Measurements from ENCODE around the gene FSCB. TPM values are rescaled to one million over a fixed set of nuclear protein-coding genes. Genes with fewer than 3 reads are reported as not detected.
"Not testable (repeated sequence)": the region's sequence is repeated elsewhere in the genome, so short reads cannot be mapped to it uniquely, and the experiment has no call there.

FSCB gene, protein sequence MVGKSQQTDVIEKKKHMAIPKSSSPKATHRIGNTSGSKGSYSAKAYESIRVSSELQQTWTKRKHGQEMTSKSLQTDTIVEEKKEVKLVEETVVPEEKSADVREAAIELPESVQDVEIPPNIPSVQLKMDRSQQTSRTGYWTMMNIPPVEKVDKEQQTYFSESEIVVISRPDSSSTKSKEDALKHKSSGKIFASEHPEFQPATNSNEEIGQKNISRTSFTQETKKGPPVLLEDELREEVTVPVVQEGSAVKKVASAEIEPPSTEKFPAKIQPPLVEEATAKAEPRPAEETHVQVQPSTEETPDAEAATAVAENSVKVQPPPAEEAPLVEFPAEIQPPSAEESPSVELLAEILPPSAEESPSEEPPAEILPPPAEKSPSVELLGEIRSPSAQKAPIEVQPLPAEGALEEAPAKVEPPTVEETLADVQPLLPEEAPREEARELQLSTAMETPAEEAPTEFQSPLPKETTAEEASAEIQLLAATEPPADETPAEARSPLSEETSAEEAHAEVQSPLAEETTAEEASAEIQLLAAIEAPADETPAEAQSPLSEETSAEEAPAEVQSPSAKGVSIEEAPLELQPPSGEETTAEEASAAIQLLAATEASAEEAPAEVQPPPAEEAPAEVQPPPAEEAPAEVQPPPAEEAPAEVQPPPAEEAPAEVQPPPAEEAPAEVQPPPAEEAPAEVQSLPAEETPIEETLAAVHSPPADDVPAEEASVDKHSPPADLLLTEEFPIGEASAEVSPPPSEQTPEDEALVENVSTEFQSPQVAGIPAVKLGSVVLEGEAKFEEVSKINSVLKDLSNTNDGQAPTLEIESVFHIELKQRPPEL
- not detected for total RNA-seq
- long read RNA-seq, result 0 reads

DNA sequence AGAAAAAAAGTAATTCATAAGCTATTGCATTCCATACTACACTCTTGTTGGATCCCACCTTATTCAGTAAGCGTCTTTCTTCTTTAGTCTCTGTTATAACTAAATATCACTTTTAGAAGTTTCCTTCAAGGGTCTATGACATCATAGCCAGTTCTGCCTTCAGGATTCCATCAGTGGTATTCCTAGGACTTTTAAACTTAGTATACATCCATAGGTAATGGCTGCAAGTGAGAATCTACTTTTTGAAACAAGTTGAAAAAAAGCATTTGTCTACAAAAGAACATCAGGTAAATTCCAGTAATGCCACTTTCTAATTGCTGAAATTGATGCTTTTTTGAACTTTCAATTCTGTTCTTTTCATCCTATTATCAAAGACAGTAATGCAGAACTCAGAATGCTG lies at the start of gene FSCB:
FSCB (minus strand) TSS at position 101 of the 400 bp plus-strand sequence. CDS start 296 bp downstream, outside the sequence.
- ATAC-seq (no peak), DNase-seq (no peak)
- intact Hi-C loops (cut with DNase I, micrococcal nuclease), result no loop called here

DNA sequence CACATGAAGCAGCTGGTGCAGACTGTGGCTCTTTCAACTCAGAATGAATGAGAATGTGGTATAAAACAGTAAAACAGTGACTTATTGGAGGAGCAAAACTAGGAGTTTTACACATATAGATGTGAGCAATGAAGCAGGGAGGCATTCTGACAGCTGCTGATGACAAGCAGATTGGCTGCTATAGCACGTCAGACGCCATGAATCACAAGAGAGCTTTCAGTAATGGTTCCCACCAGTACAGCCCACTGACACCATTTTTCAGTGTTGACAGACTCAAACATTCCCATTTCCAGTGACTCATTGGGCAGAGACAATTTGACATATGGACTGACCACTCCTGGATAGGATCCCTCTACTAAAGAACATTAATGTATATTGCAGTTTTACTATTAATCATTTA lies 24.6 kb upstream of the FSCB start:
- no peak for DNase-seq
- no peak for ATAC-seq

DNA sequence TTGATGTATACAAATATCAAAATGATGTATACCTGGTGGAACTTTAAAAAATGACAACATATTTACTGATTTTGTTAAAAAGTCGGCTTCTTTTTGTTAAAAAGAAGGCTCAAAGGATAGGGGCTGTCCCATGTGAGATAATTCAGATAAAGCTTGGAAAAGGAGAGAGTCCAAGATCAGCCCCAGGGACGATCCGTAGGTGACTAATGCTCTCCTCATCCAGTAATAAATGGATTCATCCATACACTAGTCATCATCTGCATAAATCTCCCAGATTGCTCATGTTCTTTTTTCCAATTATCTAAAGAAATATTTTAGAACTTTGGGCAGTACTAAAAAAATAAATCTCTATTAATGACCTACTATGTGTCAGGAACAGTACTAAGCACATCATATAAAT lies 23.4 kb upstream of the FSCB start:
- ATAC-seq (no peak), DNase-seq (no peak)
- intact Hi-C loops (cut with DNase I, micrococcal nuclease), result no loop called here

More for the DNA sequence above, 24.6 kb upstream of the FSCB start:
- intact Hi-C loops (cut with DNase I, micrococcal nuclease), result no loop called here

GRCh38 chr14:44529026-44529425 lies 21.9 kb upstream of the FSCB start:
- ATAC-seq (no peak), DNase-seq (no peak)
- intact Hi-C loops (cut with DNase I, micrococcal nuclease), result no loop called here

GRCh38 chr14:44528180-44528579 lies 21.1 kb upstream of the FSCB start:
- intact Hi-C loops (cut with DNase I, micrococcal nuclease), result no loop called here
- ATAC-seq (no peak), DNase-seq (no peak)

GRCh38 chr14:44525237-44525636 lies 18.2 kb upstream of the FSCB start:
- intact Hi-C loops (cut with DNase I, micrococcal nuclease), result no loop called here
- no peak for ATAC-seq
- DNase-seq, result no peak

DNA sequence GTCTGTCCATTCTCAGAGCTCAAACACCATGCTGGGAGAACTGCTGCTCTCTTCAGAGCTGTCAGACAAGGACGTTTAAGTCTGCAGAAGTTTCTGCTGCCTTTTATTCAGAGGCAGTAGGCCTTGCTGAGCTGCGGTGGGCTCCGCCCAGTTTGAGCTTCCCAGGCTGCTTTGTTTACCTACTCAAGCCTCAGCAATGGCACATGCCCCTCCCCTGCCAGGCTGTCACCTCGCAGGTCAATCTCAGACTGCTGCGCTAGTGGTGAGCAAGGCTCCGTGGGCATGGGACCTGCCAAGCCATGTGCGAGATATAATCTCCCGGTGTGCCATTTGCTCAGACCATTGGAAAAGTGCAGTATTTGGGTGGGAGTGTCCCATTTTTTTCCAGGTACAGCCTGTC lies 8.6 kb upstream of the FSCB start:
- intact Hi-C loops (cut with DNase I, micrococcal nuclease); ATAC-seq: not testable (repeated sequence)
- DNase-seq, result peak in 1 of 2 donors; percentile 4

DNA sequence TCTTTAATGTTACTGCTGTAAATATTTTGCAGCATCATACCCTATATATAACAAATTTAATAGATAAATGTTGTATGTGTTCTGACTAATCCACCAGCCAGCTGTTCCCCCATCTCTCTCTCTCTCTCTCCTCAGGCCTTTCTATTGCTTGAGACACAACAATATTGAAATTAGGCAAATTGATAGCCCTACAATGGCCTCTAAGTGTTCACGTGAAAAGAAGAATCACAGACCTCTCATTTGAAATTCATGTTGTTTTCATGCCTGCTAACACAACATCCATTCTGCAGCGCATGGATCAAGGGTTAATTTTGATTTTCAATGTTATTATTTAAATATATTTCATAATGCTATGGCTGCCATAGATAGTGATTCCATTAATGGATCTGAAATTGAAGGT lies 1.8 kb upstream of the FSCB start:
- DNase-seq, result no peak
- intact Hi-C loops (cut with DNase I, micrococcal nuclease), result no loop called here
- ATAC-seq, result no peak

GRCh38 chr14:44505588-44505987 lies 1.5 kb downstream of the FSCB start:
- DNase-seq (peak in 1 of 2 donors; percentile 11), ATAC-seq (no peak)
- intact Hi-C loops (cut with DNase I, micrococcal nuclease), result no loop called here

DNA sequence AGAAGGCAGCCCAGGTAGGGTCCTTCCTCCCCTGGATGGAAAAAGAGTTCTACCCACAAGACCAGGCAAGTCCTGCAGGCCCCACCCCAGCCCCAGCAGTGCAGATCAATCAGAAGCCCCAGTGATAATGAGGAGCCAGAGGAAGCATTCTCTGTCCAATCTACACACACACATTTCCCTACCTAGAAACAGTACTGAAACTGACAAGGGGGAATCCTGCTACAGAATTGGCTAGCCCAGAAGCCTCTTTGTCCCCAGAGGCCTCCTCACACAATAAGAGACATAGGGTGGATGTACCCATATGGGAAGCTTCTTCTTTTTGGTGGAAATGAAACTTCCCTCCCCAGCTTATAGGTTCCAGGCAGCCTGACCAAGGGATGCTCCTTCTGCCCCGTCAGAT lies 9.9 kb downstream of the FSCB start:
- intact Hi-C loops (cut with DNase I, micrococcal nuclease), result no loop called here
- ATAC-seq, result no peak

DNA sequence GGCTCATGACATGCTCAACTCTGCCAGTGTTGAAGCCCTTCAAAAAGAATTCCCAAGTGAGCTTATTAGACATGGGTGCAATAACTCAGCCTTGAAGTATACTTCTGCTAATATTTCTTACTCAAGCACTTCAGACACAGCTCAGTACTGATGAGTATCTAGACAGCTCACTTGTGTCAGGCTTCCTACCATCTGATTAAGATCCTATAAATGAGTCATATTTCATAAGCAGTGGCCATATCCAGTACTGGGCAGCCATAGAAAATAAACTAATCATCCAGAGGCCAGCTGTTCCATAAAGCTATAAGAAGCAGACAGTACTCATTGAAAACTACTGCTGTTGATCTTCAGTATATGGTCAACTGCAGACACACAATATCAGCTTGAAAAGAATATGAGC lies 12.9 kb downstream of the FSCB start:
- no peak for ATAC-seq
- intact Hi-C loops (cut with DNase I, micrococcal nuclease), result no loop called here
- no peak for DNase-seq

More for the DNA sequence above, 9.9 kb downstream of the FSCB start:
- no peak for DNase-seq

- intact Hi-C loops (cut with DNase I, micrococcal nuclease), result no loop called here
- ATAC-seq (no peak), DNase-seq (no peak)
Observed at GRCh38 chr14:44490966-44491365, 16.1 kb downstream of the FSCB start.

DNA sequence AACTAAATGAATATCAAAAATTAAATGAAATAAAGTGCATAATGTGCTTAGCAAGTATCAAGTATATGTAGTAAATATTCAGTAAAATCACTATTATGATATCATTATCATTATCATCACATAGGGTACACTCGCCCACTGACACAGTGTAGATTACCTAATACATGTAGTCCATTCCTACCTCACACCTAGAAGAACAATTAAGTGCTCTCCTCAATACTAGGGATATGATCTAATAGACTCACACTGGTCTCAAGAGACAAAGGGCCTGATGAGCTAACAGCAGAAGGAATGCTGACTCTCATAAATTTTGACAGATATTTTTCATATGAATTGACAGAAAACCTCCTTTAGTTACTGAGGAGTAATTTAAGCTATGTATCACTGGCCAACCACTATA lies 29.1 kb downstream of the FSCB start:
- intact Hi-C loops (cut with DNase I, micrococcal nuclease), result no loop called here
- DNase-seq, result no peak
- ATAC-seq, result no peak

GRCh38 chr14:44468771-44469170 lies 38.3 kb downstream of the FSCB start:
- DNase-seq (no peak), ATAC-seq (no peak)
- intact Hi-C loops (cut with DNase I, micrococcal nuclease), result no loop called here

DNA sequence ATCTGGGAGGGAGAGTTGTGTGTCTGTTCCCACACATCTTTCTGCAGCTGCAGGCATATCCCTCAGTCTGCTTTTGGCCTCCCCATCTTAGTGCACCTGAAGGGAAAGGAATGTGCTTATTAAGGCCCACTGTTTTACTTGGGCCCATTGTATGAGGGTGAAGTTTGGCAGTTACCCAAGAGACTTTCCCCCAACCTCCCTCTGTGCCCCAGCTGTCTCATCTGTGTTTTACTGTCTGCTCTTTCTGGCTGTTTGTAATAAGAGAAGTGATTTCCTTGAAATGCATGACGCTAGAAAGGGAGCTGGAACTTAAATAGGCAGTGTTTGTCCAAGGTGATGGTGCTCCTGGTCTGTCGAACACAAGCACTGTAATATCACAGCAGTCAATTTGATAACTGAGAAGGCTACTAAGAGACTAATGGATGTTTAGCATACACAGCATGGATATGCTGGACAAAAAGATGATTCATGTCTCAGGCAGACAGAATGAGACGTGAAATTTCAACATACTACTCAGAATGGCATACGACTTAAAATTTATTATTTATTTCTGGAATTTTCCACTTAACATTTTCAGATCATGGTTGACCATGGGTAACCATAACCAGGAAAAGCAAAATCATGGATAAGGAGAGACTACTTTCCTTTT lies 43.6 kb downstream of the FSCB start:
- DNase-seq (no peak), ATAC-seq (no peak)
- intact Hi-C loops (cut with DNase I, micrococcal nuclease), result no loop called here

GRCh38 chr14:44462381-44462780 lies 44.7 kb downstream of the FSCB start:
- ATAC-seq (no peak), DNase-seq (no peak)
- intact Hi-C loops (cut with DNase I, micrococcal nuclease), result no loop called here

DNA sequence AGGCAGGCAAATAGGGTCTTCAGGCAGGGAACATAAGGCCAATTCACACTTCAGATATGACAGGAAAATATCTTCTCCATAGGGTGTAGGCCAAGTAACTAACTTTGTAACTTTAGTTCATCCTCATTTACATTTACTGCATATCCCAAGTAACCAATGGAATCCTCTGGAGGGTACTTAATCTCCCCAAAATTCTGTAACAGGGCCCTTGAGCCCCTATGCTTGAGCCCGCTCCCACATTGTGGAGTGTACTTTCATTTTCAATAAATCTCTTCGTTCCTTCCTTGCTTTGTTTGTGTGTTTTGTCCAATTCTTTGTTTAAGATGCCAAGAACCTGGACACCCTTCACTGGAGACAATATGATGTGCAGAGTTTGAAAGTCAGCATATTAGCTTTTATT lies 45.3 kb downstream of the FSCB start:
- ATAC-seq (no peak), DNase-seq (no peak)
- intact Hi-C loops (cut with DNase I, micrococcal nuclease), result no loop called here
